ENCODE results near the gene SAMD3. TPM values are rescaled to one million over a fixed set of nuclear protein-coding genes. Genes with fewer than 3 reads are reported as not detected.

SAMD3 gene
- total and polyA plus RNA-seq, 2 of the 4 experiments (the other 2 are of a cell fraction) = 3.0 to 3.9 TPM

GRCh38 chr6:130223508-130223907, 757 bp upstream of the SAMD3 start:
- H2AK9ac ChIP-seq (replicated peaks; ENCODE audit: low read depth, low read length, poor library complexity) = no peak overlapping the region
- no peak overlapping the region for H3K4me2 ChIP-seq (ENCODE audit: low read depth, low read length)
- no peak for TF ChIP-seq CHD1 (IDR thresholded peaks at IDR 0.05; ENCODE audit: low read depth, low read length)
- H2BK5ac ChIP-seq (ENCODE audit: low read depth, low read length, poor library complexity, severe bottlenecking) = no peak overlapping the region
- no peaks in the 10 kb centered on the region for H3K4me1 ChIP-seq (ENCODE audit: control insufficient read depth, insufficient read depth, low read length)
- no peaks in the 10 kb centered on the region for H3K9me3 ChIP-seq (ENCODE audit: control insufficient read depth, insufficient read depth, low read length)
- no peak for ATAC-seq (ENCODE audit: low read depth)
- H3K36me3 ChIP-seq (ENCODE audit: control insufficient read depth, insufficient read depth, low read length) = no peaks in the 10 kb centered on the region
- no peak for DNase-seq
- in situ Hi-C loops (cut with MboI; ENCODE audit: low sequenced_read_pairs) (no loop called here), intact Hi-C loops (cut with micrococcal nuclease) (no loop called here), dilution Hi-C loops (cut with HindIII; ENCODE audit: low sequenced_read_pairs, unreplicated experiment) (no loop called here)
- H3K4ac ChIP-seq (ENCODE audit: low read depth, low read length) = no peak overlapping the region
- no peak overlapping the region for H4K91ac ChIP-seq (ENCODE audit: insufficient read depth, low read depth, low read length)
- no peak overlapping the region for H3K27ac ChIP-seq (ENCODE audit: insufficient read depth, low read length)
- H2BK20ac ChIP-seq (ENCODE audit: low read depth, low read length) = no peak overlapping the region
- H2AK5ac ChIP-seq (ENCODE audit: low read depth, low read length) = no peak overlapping the region
- no peak overlapping the region for H4K8ac ChIP-seq (ENCODE audit: low read depth in 2 of 2, low read length in 2 of 2)
- BruUV-seq (replicated peaks) = no TSS peak
- H3K27me3 ChIP-seq (ENCODE audit: control insufficient read depth, insufficient read depth, low read length) = no peaks in the 10 kb centered on the region
- no peak overlapping the region for H3K56ac ChIP-seq (ENCODE audit: extremely low read depth, insufficient read depth, low read length)
- no peak overlapping the region for H3K23ac ChIP-seq (ENCODE audit: low read depth, low read length)
- H3K4me3 ChIP-seq (ENCODE audit: insufficient read depth, low read depth, low read length) = no peak overlapping the region
- H3K9ac ChIP-seq (ENCODE audit: low read depth, low read length) = no peak overlapping the region
- H2AFZ ChIP-seq (replicated peaks; ENCODE audit: low read length, poor library complexity) = no peak overlapping the region
- WGBS, 2 experiments (ENCODE audit: extremely low coverage in 2 of 2, insufficient read length in 1 of 2) = 85% methylated on average over 5 of the region's 5 CpGs; no CpG with 5 or more reads in 1 of the 2 experiments
- no peak overlapping the region for H4K5ac ChIP-seq (ENCODE audit: low read depth, low read length)
- H4K20me1 ChIP-seq (ENCODE audit: insufficient read depth, low read length) = no peaks in the 10 kb centered on the region
- ChIA-PET POLR2A (ENCODE audit: unreplicated experiment) (no interaction called here), CTCF (interaction anchor here (0.6 to 1.6 kb wide), 2 partner anchors 17 to 109 kb away, joined by 3 read pairs; no protein-coding TSS in a partner anchor)
- H3K79me1 ChIP-seq (ENCODE audit: low read depth in 1 of 2, low read length in 2 of 2) = no peaks in the 10 kb centered on the region
- H2BK15ac ChIP-seq (ENCODE audit: low read depth, low read length) = no peak overlapping the region
- no peak overlapping the region for H3K14ac ChIP-seq (replicated peaks; ENCODE audit: low read depth, low read length)
- no peak overlapping the region for H2BK120ac ChIP-seq (ENCODE audit: low read depth, low read length)
- no peak overlapping the region for H3K18ac ChIP-seq (ENCODE audit: low read depth, low read length)
- no peaks in the 10 kb centered on the region for H3K9me1 ChIP-seq (ENCODE audit: insufficient read depth, low read length)
